H1 (cell line): ENCODE measurements around the gene SHROOM3. TPM values are rescaled to one million over a fixed set of nuclear protein-coding genes. Genes with fewer than 3 reads are reported as not detected.

ENCODE experiments used
- CTCF ChIA-PET: fragments of 300-600 bp; sonication (Branson Sonifier 250); formaldehyde crosslinking; loops from one replicate; lab custom pipeline; 2021; ENCODE audit not compliant: partially characterized antibody; lab: Charles Lee
- POLR2A ChIA-PET: fragments of 300-600 bp; sonication (Branson Sonifier 250); formaldehyde crosslinking; loops from one replicate; lab custom pipeline; 2021; ENCODE audit warnings: inconsistent platforms; ENCODE audit not compliant: partially characterized antibody; lab: Charles Lee
- DNase-seq, 2 experiments: peaks; one replicate each; pipeline versions ENCODE4 v3.0.0 to v3.0.0-alpha.2; 2010 to 2022; ENCODE audit warnings: low spot score in 2 of 2, low read depth in 1 of 2, mixed read lengths in 1 of 2
- FAIRE-seq: peaks from 2 replicates; lab custom pipeline; 2011; peaks lifted over from hg19 to GRCh38; lab: Jason Lieb, UNC
- H2AFZ ChIP-seq: 2 replicates; pipeline ENCODE4 v1.8.1; 2012; ENCODE audit warnings: low read length, inconsistent platforms
- H2AK5ac ChIP-seq: 2 replicates; pipeline ENCODE4 v1.6.1; 2013; ENCODE audit warnings: low read depth, low read length
- H2BK120ac ChIP-seq: replicated peaks from 2 replicates; pipeline ENCODE3; 2013; ENCODE audit warnings: low read depth, low read length, inconsistent platforms
- H2BK12ac ChIP-seq: 2 replicates; pipeline ENCODE4 v1.6.1; 2013; ENCODE audit warnings: low read depth, low read length
- H2BK15ac ChIP-seq: 2 replicates; pipeline ENCODE4 v1.6.1; 2013; ENCODE audit warnings: low read length
- H2BK20ac ChIP-seq: 2 replicates; pipeline ENCODE4 v1.6.1; 2013; ENCODE audit warnings: low read length
- H2BK5ac ChIP-seq: 2 replicates; pipeline ENCODE4 v1.6.1; 2013; ENCODE audit warnings: low read depth, low read length
- H3K14ac ChIP-seq: 2 replicates; pipeline ENCODE4 v1.6.1; 2013; ENCODE audit warnings: inconsistent platforms; ENCODE audit not compliant: insufficient read length
- H3K18ac ChIP-seq: 2 replicates; pipeline ENCODE4 v1.6.1; 2013; ENCODE audit warnings: low read length; ENCODE audit errors: extremely low read depth
- H3K23ac ChIP-seq: 2 replicates; pipeline ENCODE4 v1.6.1; 2013; ENCODE audit warnings: inconsistent platforms; ENCODE audit not compliant: insufficient read length
- H3K23me2 ChIP-seq: 2 replicates; pipeline ENCODE4 v1.6.1; 2013; ENCODE audit warnings: low read depth, low read length
- H3K27ac ChIP-seq: 2 replicates; pipeline ENCODE4 v1.6.1; 2011; ENCODE audit warnings: low read depth, low read length, inconsistent platforms
- H3K27me3 ChIP-seq, 4 experiments: replicated peaks in 1 of 4; 1 replicate in 1 of 4; 2 replicates in 3 of 4; pipeline versions ENCODE4 v1.6.1 to v1.8.1; 2011 to 2013; ENCODE audit warnings: low read length in 3 of 4, mild to moderate bottlenecking in 3 of 4, inconsistent platforms in 2 of 4, mixed read lengths in 2 of 4, moderate library complexity in 1 of 4; ENCODE audit not compliant: control insufficient read depth in 3 of 4, insufficient read depth in 3 of 4; ENCODE audit errors: extremely low read depth in 1 of 4
- H3K36me3 ChIP-seq, 4 experiments: 2 replicates each; pipeline versions ENCODE4 v1.6.1 to v1.8.1; 2011 to 2013; ENCODE audit warnings: mild to moderate bottlenecking in 4 of 4, low read length in 3 of 4, moderate library complexity in 2 of 4, control low read depth in 1 of 4, inconsistent platforms in 1 of 4; ENCODE audit not compliant: insufficient read depth in 4 of 4, control insufficient read depth in 2 of 4
- H3K4ac ChIP-seq: replicated peaks from 2 replicates; pipeline ENCODE3; 2013; ENCODE audit warnings: low read length, low read depth, mixed read lengths, inconsistent platforms; ENCODE audit not compliant: insufficient read length
- H3K4me1 ChIP-seq, 4 experiments: replicated peaks in 1 of 4; 1 replicate in 1 of 4; 2 replicates in 3 of 4; pipeline versions ENCODE4 v1.6.1 to v1.8.1; 2011 to 2013; ENCODE audit warnings: low read length in 3 of 4, inconsistent platforms in 2 of 4, mixed read lengths in 1 of 4; ENCODE audit not compliant: insufficient read depth in 4 of 4, control insufficient read depth in 3 of 4
- H3K4me2 ChIP-seq, 2 experiments: 2 replicates each; pipeline versions ENCODE4 v1.6.1 to v1.8.1; 2011 to 2013; ENCODE audit warnings: low read depth in 2 of 2, low read length in 2 of 2, control low read depth in 1 of 2, inconsistent platforms in 1 of 2, mild to moderate bottlenecking in 1 of 2; ENCODE audit not compliant: insufficient read depth in 1 of 2
- H3K4me3 ChIP-seq, 4 experiments: fragments of 200-600, 300-600 bp in 1 of 4; sonication (generic), shearing (Covaris generic), sonication (Bioruptor Twin) in 1 of 4; 2 replicates each; pipeline versions ENCODE4 v1.5.1 to v1.8.1; 2011 to 2016; ENCODE audit warnings: low read length in 4 of 4, low read depth in 3 of 4, control low read depth in 2 of 4, inconsistent platforms in 2 of 4, mild to moderate bottlenecking in 2 of 4, mixed read lengths in 1 of 4, moderate library complexity in 1 of 4; ENCODE audit not compliant: insufficient read depth in 2 of 4; ENCODE audit errors: extremely low read depth in 1 of 4
- H3K56ac ChIP-seq: replicated peaks from 2 replicates; pipeline ENCODE3; 2013; ENCODE audit warnings: low read depth, mild to moderate bottlenecking, mixed read lengths, low read length, inconsistent platforms; ENCODE audit not compliant: insufficient read length
- H3K79me1 ChIP-seq: 2 replicates; pipeline ENCODE4 v1.6.1; 2013; ENCODE audit warnings: low read depth, low read length, control low read depth
- H3K79me2 ChIP-seq, 2 experiments: 2 replicates each; pipeline versions ENCODE4 v1.6.1 to v1.8.1; 2012 to 2013; ENCODE audit warnings: low read length in 2 of 2, mild to moderate bottlenecking in 2 of 2, inconsistent platforms in 1 of 2; ENCODE audit not compliant: insufficient read depth in 2 of 2, control insufficient read depth in 1 of 2
- H3K9ac ChIP-seq, 4 experiments: replicated peaks in 1 of 4; 1 replicate in 1 of 4; 2 replicates in 3 of 4; pipeline versions ENCODE4 v1.6.1 to v1.8.1; 2011 to 2013; ENCODE audit warnings: low read depth in 3 of 4, low read length in 3 of 4, control low read depth in 2 of 4, mild to moderate bottlenecking in 2 of 4, moderate library complexity in 2 of 4, inconsistent platforms in 1 of 4; ENCODE audit errors: extremely low read depth in 1 of 4
- H3K9me3 ChIP-seq, 2 experiments: 2 replicates each; pipeline versions ENCODE4 v1.6.1 to v1.8.1; 2012 to 2013; ENCODE audit warnings: mild to moderate bottlenecking in 2 of 2, moderate library complexity in 2 of 2, control low read depth in 1 of 2, inconsistent platforms in 1 of 2, low read depth in 1 of 2, low read length in 1 of 2, mixed read lengths in 1 of 2; ENCODE audit not compliant: insufficient read depth in 2 of 2
- H4K20me1 ChIP-seq, 2 experiments: replicated peaks in 1 of 2; 2 replicates each; pipeline versions ENCODE3 to v1.8.1; 2011 to 2013; ENCODE audit warnings: inconsistent platforms in 2 of 2, low read length in 2 of 2, mild to moderate bottlenecking in 1 of 2; ENCODE audit not compliant: insufficient read depth in 2 of 2, control insufficient read depth in 1 of 2
- H4K5ac ChIP-seq: 2 replicates; pipeline ENCODE4 v1.6.1; 2013; ENCODE audit warnings: low read length, low read depth, mixed read lengths, inconsistent platforms; ENCODE audit not compliant: insufficient read length
- H4K8ac ChIP-seq: 2 replicates; pipeline ENCODE4 v1.8.0; 2013; ENCODE audit warnings: mild to moderate bottlenecking, moderate library complexity, low read length, inconsistent platforms; ENCODE audit not compliant: insufficient read depth; ENCODE audit errors: extremely low read depth
- H4K91ac ChIP-seq: replicated peaks from 2 replicates; pipeline ENCODE3; 2013; ENCODE audit warnings: low read length, mixed read lengths, inconsistent platforms; ENCODE audit not compliant: insufficient read length
- ASH2L ChIP-seq: fragments of 200-600, 300-600 bp; sonication (generic); IDR thresholded peaks from one replicate; pipeline ENCODE4 v1.7.1; 2017; ENCODE audit warnings: low read length
- CBX5 ChIP-seq: fragments of 300-800, 300-1000 bp; sonication (generic); IDR thresholded peaks from 2 replicates; pipeline ENCODE4 v1.7.1; 2016; ENCODE audit warnings: antibody characterized with exemption, low read length, low read depth
- CBX8 ChIP-seq: fragments of 300-800, 300-1000 bp; sonication (generic); IDR thresholded peaks from 2 replicates; pipeline ENCODE4 v1.7.1; 2016; ENCODE audit warnings: low read depth, low read length, borderline replicate concordance
- CHD1 ChIP-seq: IDR thresholded peaks from 2 replicates; pipeline ENCODE4 v1.6.1; 2012; ENCODE audit warnings: low read depth, low read length, improper control_type of control experiment
- EZH2 ChIP-seq: fragments of 200-600 bp; sonication (generic); IDR thresholded peaks from 2 replicates; pipeline ENCODE4 v1.7.1; 2012; ENCODE audit warnings: low read depth, mild to moderate bottlenecking, moderate library complexity, low read length, inconsistent platforms; ENCODE audit not compliant: severe bottlenecking
- PHF8 ChIP-seq: fragments of 200-600 bp; sonication (generic); conservative IDR thresholded peaks from 2 replicates; pipeline ENCODE4 v1.7.1; 2012; ENCODE audit warnings: low read depth, mild to moderate bottlenecking, inconsistent platforms, low read length, moderate library complexity
- SP1 ChIP-seq: IDR thresholded peaks from 2 replicates; pipeline ENCODE4 v1.6.1; 2011; ENCODE audit warnings: low read depth, low read length
- TAF1 ChIP-seq: IDR thresholded peaks from 2 replicates; pipeline ENCODE4 v1.6.1; 2011; ENCODE audit warnings: mild to moderate bottlenecking, low read depth, low read length
- WGBS, 2 experiments: shearing (Covaris generic) in 1 of 2; methylation state at CpG; one replicate each; pipeline versions ENCODE4 v1.1.6 to v1.1.7; 2013 to 2015; ENCODE audit warnings: low lambda C conversion rate in 2 of 2, mixed read lengths in 2 of 2, inconsistent platforms in 1 of 2, low coverage in 1 of 2, missing lambda C conversion rate in 1 of 2; ENCODE audit not compliant: insufficient replicate concordance in 2 of 2, insufficient coverage in 1 of 2, insufficient read length in 1 of 2; ENCODE audit errors: extremely low coverage in 1 of 2, missing lambda C conversion rate in 1 of 2; 5-methylcytosine and 5-hydroxymethylcytosine counted together
- polyA plus RNA-seq, 7 experiments: library from polyadenylated mRNA; depleted of rRNA in 3 of 7; stranded (reverse) in 5 of 7; unstranded in 2 of 7; fragments of >200 nt in 5 of 7; fragments of 200-250 nt in 2 of 7; gene quantifications; 1 replicate in 5 of 7; 2 replicates in 1 of 7; 4 replicates in 1 of 7; pipeline versions ENCODE4 v1.2.1 to v1.2.3, GENCODE V29; 2011 to 2013; ENCODE audit warnings: missing spikeins in 2 of 7, mixed read lengths in 2 of 7
- total RNA-seq: library from RNA; stranded (reverse); fragmentation: NEBNext Ultra II Directional; extraction: Animal tissue kit (Norgen Biotek cat#: 25700); gene quantifications from 2 replicates; pipeline ENCODE4 v1.2.1, GENCODE V29; 2021

The SHROOM3 gene
- total and polyA plus RNA-seq, 2 of the 8 experiments (the other 6 are each of a cell fraction or from before 2014, with no cell fraction given), result 15.8 to 34.0 TPM

- no peak overlapping the region for H2BK5ac ChIP-seq
- H2BK120ac ChIP-seq, result no peak overlapping the region
- no peaks in the 10 kb centered on the region for H3K23me2 ChIP-seq
- H3K36me3 ChIP-seq, result no peaks in the 10 kb centered on the region
- H3K56ac ChIP-seq, result no peak overlapping the region
- CTCF ChIA-PET, result no interaction called here
- H3K4me1 ChIP-seq, result peaks cover 0 to 3% (median 0%) of the 10 kb centered on the region in 4 experiments; a peak in 1 of 7 replicates
- POLR2A ChIA-PET, result interaction anchor here (0.6 kb wide), 1 partner anchor 38 kb away, joined by 4 read pairs; no protein-coding TSS in a partner anchor
- no peak overlapping the region for H3K4me3 ChIP-seq
- no peak overlapping the region for H2BK12ac ChIP-seq
- H4K91ac ChIP-seq, result no peak overlapping the region
- no peak overlapping the region for H3K14ac ChIP-seq
- H4K5ac ChIP-seq, result no peak overlapping the region
- H2AK5ac ChIP-seq, result no peak overlapping the region
- TF ChIP-seq CBX5 (no peak), EZH2 (no peak), PHF8 (no peak), SP1 (no peak), CHD1 (no peak), ASH2L (no peak), CBX8 (no peak), TAF1 (no peak)
- H3K27me3 ChIP-seq, result no peaks in the 10 kb centered on the region
- no peaks in the 10 kb centered on the region for H4K20me1 ChIP-seq
- 91% methylated on average over 5 of the region's 5 CpGs; no CpG with 5 or more reads in 1 of the 2 experiments for WGBS, 2 experiments
- no peak overlapping the region for H3K27ac ChIP-seq
- no peak overlapping the region for H3K23ac ChIP-seq
- no peak for FAIRE-seq
- no peak overlapping the region for H2BK15ac ChIP-seq
- no peak overlapping the region for H3K9ac ChIP-seq
- no peak overlapping the region; the same call in 1 of the 2 replicates for H3K18ac ChIP-seq
- H2AFZ ChIP-seq, result no peak overlapping the region
- no peaks in the 10 kb centered on the region for H3K79me1 ChIP-seq
- no peak overlapping the region for H3K4ac ChIP-seq
- DNase-seq, result no peak
- H3K4me2 ChIP-seq, result no peak overlapping the region
- no peak overlapping the region for H4K8ac ChIP-seq
- H3K79me2 ChIP-seq, result no peaks in the 10 kb centered on the region
- H2BK20ac ChIP-seq, result no peak overlapping the region
- H3K9me3 ChIP-seq, result no peaks in the 10 kb centered on the region
Measured at GRCh38 chr4:76527666-76528065, 92.6 kb downstream of the SHROOM3 start.
